Neural cell (in vitro differentiated cells): Measurements from ENCODE around the gene SLC13A3. TPM values are rescaled to one million over a fixed set of nuclear protein-coding genes. Genes with fewer than 3 reads are reported as not detected.

Source experiments
- H2AFZ ChIP-seq: fragments of 200-600, 300-800 bp; sonication (generic), shearing (Covaris generic); 2 replicates; pipeline ENCODE4 v1.6.0; 2014; ENCODE audit warnings: low read depth, mild to moderate bottlenecking, antibody characterized with exemption, low read length, moderate library complexity
- H3F3A ChIP-seq: fragments of 200-600 bp; shearing (Covaris generic); 2 replicates; pipeline ENCODE4 v1.6.1; 2016; ENCODE audit warnings: mild to moderate bottlenecking, moderate library complexity, mixed read lengths, antibody characterized with exemption, low read length; ENCODE audit not compliant: insufficient read depth, poor library complexity, severe bottlenecking
- H3K27ac ChIP-seq: fragments of 200-600, 300-800 bp; sonication (generic), shearing (Covaris generic); 2 replicates; pipeline ENCODE4 v1.5.1; 2014; ENCODE audit warnings: mild to moderate bottlenecking, low read length, moderate library complexity
- H3K27me3 ChIP-seq: fragments of 300-800, 200-600 bp; sonication (generic), shearing (Covaris generic); 2 replicates; pipeline ENCODE4 v1.6.0; 2014; ENCODE audit warnings: mild to moderate bottlenecking, low read depth, low read length, moderate library complexity; ENCODE audit not compliant: insufficient read depth
- H3K36me3 ChIP-seq: fragments of 300-800, 200-600 bp; sonication (generic), shearing (Covaris generic); 2 replicates; pipeline ENCODE4 v1.5.1; 2014; ENCODE audit warnings: mild to moderate bottlenecking, antibody characterized with exemption, low read length, moderate library complexity; ENCODE audit not compliant: insufficient read depth
- H3K4me2 ChIP-seq: fragments of 300-800, 200-600 bp; sonication (generic), shearing (Covaris generic); 2 replicates; pipeline ENCODE4 v1.6.0; 2014; ENCODE audit warnings: mild to moderate bottlenecking, low read length
- H3K4me3 ChIP-seq: fragments of 300-800, 200-600 bp; sonication (generic), shearing (Covaris generic); 2 replicates; pipeline ENCODE4 v1.5.1; 2014; ENCODE audit warnings: mild to moderate bottlenecking, low read length, moderate library complexity
- H3K79me2 ChIP-seq: fragments of 200-600 bp; shearing (Covaris generic); replicated peaks from 2 replicates; pipeline ENCODE4 v1.6.0; 2014; ENCODE audit warnings: mild to moderate bottlenecking, low read length, moderate library complexity; ENCODE audit not compliant: insufficient read depth
- H3K9ac ChIP-seq: fragments of 300-800, 200-600 bp; sonication (generic), shearing (Covaris generic); 2 replicates; pipeline ENCODE4 v1.6.1; 2016; ENCODE audit warnings: mild to moderate bottlenecking, low read length, mixed read lengths
- H3K9me2 ChIP-seq: fragments of 200-600 bp; shearing (Covaris generic); 2 replicates; pipeline ENCODE4 v1.6.1; 2016; ENCODE audit warnings: mild to moderate bottlenecking, low read length, mixed read lengths; ENCODE audit not compliant: insufficient read depth
- H3K9me3 ChIP-seq: fragments of 200-600, 300-800 bp; sonication (generic), shearing (Covaris generic); 2 replicates; pipeline ENCODE4 v1.6.1; 2016; ENCODE audit warnings: mild to moderate bottlenecking, mixed run types, low read length, moderate library complexity, mixed read lengths
- H4K20me1 ChIP-seq: fragments of 200-600 bp; shearing (Covaris generic); 2 replicates; pipeline ENCODE4 v1.6.1; 2016; ENCODE audit warnings: mild to moderate bottlenecking, mixed run types; ENCODE audit not compliant: insufficient read depth
- CTCF ChIP-seq: fragments of 450-650 bp; IDR thresholded peaks from 2 replicates; pipeline ENCODE4 v1.5.1; 2014; ENCODE audit warnings: antibody characterized with exemption, mild to moderate bottlenecking, moderate library complexity; ENCODE audit not compliant: poor library complexity, severe bottlenecking
- EP300 ChIP-seq: fragments of 450-650 bp; conservative IDR thresholded peaks from 2 replicates; pipeline ENCODE4 v1.6.1; 2014; ENCODE audit warnings: antibody characterized with exemption, mild to moderate bottlenecking, moderate library complexity; ENCODE audit not compliant: poor library complexity, severe bottlenecking
- EZH2 ChIP-seq: fragments of 200-600, 300-800 bp; shearing (Covaris generic), sonication (generic); IDR thresholded peaks from 2 replicates; pipeline ENCODE4 v1.6.1; 2014; ENCODE audit warnings: antibody characterized with exemption, low read length, borderline replicate concordance, mild to moderate bottlenecking; ENCODE audit not compliant: insufficient read depth, poor library complexity, severe bottlenecking
- MXI1 ChIP-seq: fragments of 450-650 bp; conservative IDR thresholded peaks from 2 replicates; pipeline ENCODE4 v1.6.1; 2014; ENCODE audit warnings: antibody characterized with exemption, mild to moderate bottlenecking; ENCODE audit not compliant: poor library complexity, severe bottlenecking
- POLR2AphosphoS5 ChIP-seq: IDR thresholded peaks from 2 replicates; pipeline ENCODE4 v1.6.1; 2012
- RAD21 ChIP-seq: fragments of 450-650 bp; conservative IDR thresholded peaks from 2 replicates; pipeline ENCODE4 v1.6.1; 2014; ENCODE audit warnings: antibody characterized with exemption, mild to moderate bottlenecking, moderate library complexity
- REST ChIP-seq: IDR thresholded peaks from 2 replicates; pipeline ENCODE4 v1.6.1; 2012; ENCODE audit warnings: borderline replicate concordance
- SMC3 ChIP-seq: fragments of 450-650 bp; conservative IDR thresholded peaks from 2 replicates; pipeline ENCODE4 v1.6.1; 2014; ENCODE audit warnings: antibody characterized with exemption, mild to moderate bottlenecking, moderate library complexity; ENCODE audit not compliant: poor library complexity
- TAF1 ChIP-seq: IDR thresholded peaks from 2 replicates; pipeline ENCODE4 v1.6.1; 2012; ENCODE audit warnings: low read depth
- polyA plus RNA-seq: library from polyadenylated mRNA; depleted of rRNA; stranded (reverse); fragments of >200 nt; gene quantifications from 2 replicates; pipeline ENCODE4 v1.2.3, GENCODE V29; 2014

Gene SLC13A3
- polyA plus RNA-seq, 1 donor from 2014 or later, result 5.5 TPM

GRCh38 chr20:46519471-46520068 is 131.7 kb downstream of the SLC13A3 start:
- Histone ChIP-seq H4K20me1 (no peaks in the 10 kb centered on the region), H3K4me2 (no peak overlapping the region), H3K9me2 (no peaks in the 10 kb centered on the region), H3K9ac (no peak overlapping the region), H3F3A (no peaks in the 10 kb centered on the region), H3K27ac (no peak overlapping the region), H3K9me3 (no peaks in the 10 kb centered on the region), H2AFZ (no peak overlapping the region), H3K4me3 (no peak overlapping the region), H3K36me3 (no peaks in the 10 kb centered on the region), H3K79me2 (no peaks in the 10 kb centered on the region), H3K27me3 (no peaks in the 10 kb centered on the region)
- no peak for TF ChIP-seq EZH2
- TF ChIP-seq POLR2AphosphoS5, result no peak
- no peak for TF ChIP-seq REST
- no peak for TF ChIP-seq MXI1
- no peak for TF ChIP-seq SMC3
- TF ChIP-seq RAD21, result no peak
- TF ChIP-seq CTCF, result no peak
- no peak for TF ChIP-seq EP300

- Histone ChIP-seq H3F3A (no peaks in the 10 kb centered on the region), H2AFZ (peak within 1 kb of the TSS; percentile 66), H4K20me1 (no peaks in the 10 kb centered on the region), H3K27ac (peak within 1 kb of the TSS; percentile 56), H3K9me3 (no peaks in the 10 kb centered on the region), H3K36me3 (no peaks in the 10 kb centered on the region), H3K9me2 (no peaks in the 10 kb centered on the region), H3K4me3 (peak within 1 kb of the TSS; percentile 80), H3K9ac (peak within 1 kb of the TSS; percentile 71), H3K4me2 (peak within 1 kb of the TSS; percentile 52), H3K27me3 (no peaks in the 10 kb centered on the region), H3K79me2 (no peaks in the 10 kb centered on the region)
- TF ChIP-seq CTCF (no peak), RAD21 (no peak), SMC3 (no peak), POLR2AphosphoS5 (peak; percentile 91), EP300 (no peak), MXI1 (peak; percentile 66), TAF1 (peak; percentile 60), EZH2 (no peak), REST (no peak)
Measured at GRCh38 chr20:46512943-46513844, 138.1 kb downstream of the SLC13A3 start, which contains the start of gene ZNF334. Gene ZNF334, minus strand, starts transcription at chr20:46513559. Its CDS starts 1,457 bp downstream, at chr20:46512102.
